Psoas muscle (tissue), 8 donors: ENCODE data around the gene PELO. TPM values are rescaled to one million over a fixed set of nuclear protein-coding genes. Genes with fewer than 3 reads are reported as not detected.
"Not testable (repeated sequence)": the region's sequence is repeated elsewhere in the genome, so short reads cannot be mapped to it uniquely, and the experiment has no call there.

Experiments
- ATAC-seq, 4 donors: fragments of 200-7000 bp; cut with Tn5 transposase; one replicate each; pipeline ENCODE4 v1.9.1; 2020; ENCODE audit warnings: moderate library complexity in 3 of 4, mild to moderate bottlenecking in 2 of 4
- DNase-seq, 2 donors: peaks; one replicate each; pipeline ENCODE4 v3.0.0-alpha.2; 2020
- H3K27ac ChIP-seq: fragments of 200-600 bp; one replicate; pipeline ENCODE4 v1.8.0; 2022
- H3K27me3 ChIP-seq, 3 donors: fragments of 200-600 bp in 1 of 3; one replicate each; pipeline versions ENCODE4 v1.6.1 to v1.8.0; 2013 to 2022; ENCODE audit warnings: low read length in 2 of 3, mild to moderate bottlenecking in 2 of 3, moderate library complexity in 1 of 3; ENCODE audit not compliant: insufficient read depth in 3 of 3
- H3K36me3 ChIP-seq, 2 donors: fragments of 200-600 bp in 1 of 2; one replicate each; pipeline versions ENCODE4 v1.6.1 to v1.8.0; 2013 to 2022; ENCODE audit warnings: low read depth in 1 of 2, mild to moderate bottlenecking in 1 of 2, moderate library complexity in 1 of 2; ENCODE audit not compliant: insufficient read depth in 1 of 2
- H3K4me1 ChIP-seq: fragments of 200-600 bp; one replicate; pipeline ENCODE4 v1.8.0; 2022
- H3K4me3 ChIP-seq: fragments of 200-600 bp; one replicate; pipeline ENCODE4 v1.8.0; 2022; ENCODE audit warnings: mild to moderate bottlenecking
- H3K9me3 ChIP-seq: fragments of 200-600 bp; one replicate; pipeline ENCODE4 v1.8.0; 2022
- WGBS, 3 donors: extraction: QIAGEN DNeasy Blood & Tissue Kit; methylation state at CpG; one replicate each; pipeline versions ENCODE4 v1.1.6 to v1.1.7; 2013; 5-methylcytosine and 5-hydroxymethylcytosine counted together
- intact Hi-C, 2 donors: fragments of 100-400 bp; cut with DNase I; formaldehyde crosslinking; loops; one replicate each; pipeline versions ENCODE4 v1.11.0 to v1.14.2; 2022
- polyA plus RNA-seq, 3 donors: library from polyadenylated mRNA; stranded (reverse); fragments of 200-250 nt; gene quantifications; one replicate each; pipeline ENCODE4 v1.2.3, GENCODE V29; 2013
- total RNA-seq, 4 donors: library from RNA; stranded (reverse); fragmentation: NEBNext Ultra II Directional in 2 of 4; extraction: Animal tissue kit (Norgen Biotek cat#: 25700) in 2 of 4; gene quantifications; one replicate each; pipeline versions ENCODE4 v1.2.1 to v1.2.4, GENCODE V29; 2021 to 2023
- TF ChIP-seq, protein P1 (sequence below): fragments of 200-600 bp; IDR thresholded peaks from one replicate; pipeline ENCODE4 v1.8.0; 2022; ENCODE audit warnings: antibody characterized with exemption
- donor health status: healthy with polysubstance abuse.
- donor health status: DM: no; HTN: no; CAD: no; lungs with moderate emphysema.
- donor health status: Bipolar disorder and iron deficiency.
- donor health status: healthy.
- donor health status: DM: yes; HTN: yes; CAD: no.
- donor health status: DM: no; HTN: no; CAD: no.
- donor health status: DM: no; HTN: no; CAD: no.
- donor health status: DM: yes; HTN: yes; CAD: no.

The PELO gene
- total and polyA plus RNA-seq, 7 donors, result 13.1 to 30.1 (median 25.6) TPM

DNA sequence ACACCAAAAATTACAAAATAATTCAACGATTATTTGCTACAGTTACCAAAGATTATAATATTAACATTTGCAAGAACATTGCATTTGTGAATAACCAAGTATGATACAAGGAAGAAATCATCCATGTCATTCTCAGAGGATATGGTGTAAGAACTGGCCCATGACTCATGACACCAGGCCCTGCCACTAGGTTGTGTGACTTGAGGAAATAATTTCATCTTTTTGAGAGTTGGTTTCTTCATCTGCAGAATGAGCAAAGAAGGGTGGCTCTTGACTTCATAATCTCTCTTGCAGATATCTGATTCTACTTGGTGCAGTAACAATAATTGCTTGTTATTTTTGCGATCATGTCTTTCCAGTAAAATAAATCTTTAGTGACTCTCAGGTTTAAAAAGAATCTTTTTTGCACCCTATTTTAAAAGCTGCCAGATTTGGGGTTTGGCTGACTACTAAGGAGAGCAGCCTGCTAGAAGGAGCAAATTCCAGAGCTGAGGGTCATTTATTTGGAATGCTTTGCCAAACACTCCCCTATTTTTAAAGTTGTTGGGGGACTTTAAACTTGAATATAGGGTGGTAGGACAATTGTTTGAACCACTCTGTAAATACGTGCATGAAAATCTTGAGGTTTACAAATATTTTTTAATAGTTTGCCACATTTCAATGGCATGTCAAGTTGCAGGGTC is 23.5 kb downstream of the PELO start:
- intact Hi-C loops, result no loop called here
- DNase-seq (no peak), ATAC-seq (peak in 1 of 4 donors; percentile 49)
- H3K4me3 ChIP-seq, result no peak overlapping the region
- H3K27me3 ChIP-seq, result no peaks in the 10 kb centered on the region
- H3K4me1 ChIP-seq, result peaks cover 23% of the 10 kb centered on the region
- H3K27ac ChIP-seq, result no peak overlapping the region
- TF ChIP-seq, protein P1, sequence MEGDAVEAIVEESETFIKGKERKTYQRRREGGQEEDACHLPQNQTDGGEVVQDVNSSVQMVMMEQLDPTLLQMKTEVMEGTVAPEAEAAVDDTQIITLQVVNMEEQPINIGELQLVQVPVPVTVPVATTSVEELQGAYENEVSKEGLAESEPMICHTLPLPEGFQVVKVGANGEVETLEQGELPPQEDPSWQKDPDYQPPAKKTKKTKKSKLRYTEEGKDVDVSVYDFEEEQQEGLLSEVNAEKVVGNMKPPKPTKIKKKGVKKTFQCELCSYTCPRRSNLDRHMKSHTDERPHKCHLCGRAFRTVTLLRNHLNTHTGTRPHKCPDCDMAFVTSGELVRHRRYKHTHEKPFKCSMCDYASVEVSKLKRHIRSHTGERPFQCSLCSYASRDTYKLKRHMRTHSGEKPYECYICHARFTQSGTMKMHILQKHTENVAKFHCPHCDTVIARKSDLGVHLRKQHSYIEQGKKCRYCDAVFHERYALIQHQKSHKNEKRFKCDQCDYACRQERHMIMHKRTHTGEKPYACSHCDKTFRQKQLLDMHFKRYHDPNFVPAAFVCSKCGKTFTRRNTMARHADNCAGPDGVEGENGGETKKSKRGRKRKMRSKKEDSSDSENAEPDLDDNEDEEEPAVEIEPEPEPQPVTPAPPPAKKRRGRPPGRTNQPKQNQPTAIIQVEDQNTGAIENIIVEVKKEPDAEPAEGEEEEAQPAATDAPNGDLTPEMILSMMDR, result no peak
- H3K36me3 ChIP-seq, result no peaks in the 10 kb centered on the region
- no peaks in the 10 kb centered on the region for H3K9me3 ChIP-seq
- 73 to 92% (median 88%) methylated on average over 3 of the region's 3 CpGs for WGBS, 3 donors

DNA sequence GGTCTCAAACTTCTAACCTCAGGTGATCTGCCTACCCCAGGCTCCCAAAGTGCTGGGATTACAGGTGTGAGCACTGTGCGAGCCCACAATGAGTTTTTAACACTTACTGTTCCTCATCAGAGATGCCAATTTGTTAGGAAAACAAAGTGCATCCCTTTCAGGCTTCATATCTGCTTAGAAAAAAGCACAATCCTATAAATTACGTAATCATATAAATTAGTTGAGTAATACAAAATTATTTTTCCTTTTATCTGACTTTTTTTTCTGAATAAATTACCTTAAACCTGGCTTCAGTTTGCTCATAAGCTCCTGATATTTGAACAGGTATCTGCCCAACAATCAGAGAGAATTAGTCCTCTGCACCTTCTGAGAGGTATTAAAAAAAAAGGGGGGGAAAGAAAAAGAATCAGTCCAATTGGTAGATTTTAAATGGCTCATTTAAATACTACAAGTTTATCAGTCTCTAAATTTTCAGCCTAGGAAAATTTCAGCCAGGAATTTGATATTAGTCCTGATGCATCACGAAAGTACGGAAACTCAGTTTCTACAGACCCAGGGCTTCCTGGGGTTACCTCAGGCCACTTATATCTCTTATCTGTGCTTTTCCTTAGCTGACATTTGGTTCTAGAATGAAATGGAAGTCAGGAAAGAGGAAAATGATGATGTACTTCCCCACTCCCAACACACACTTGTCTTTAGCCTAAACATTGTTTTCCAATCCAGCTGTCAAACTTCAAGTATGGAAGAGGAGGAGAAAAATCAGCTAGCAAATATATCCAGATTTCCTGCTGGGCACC is 26.8 kb downstream of the PELO start:
- no peaks in the 10 kb centered on the region for H3K9me3 ChIP-seq
- DNase-seq (no peak), ATAC-seq (no peak)
- no peak overlapping the region for H3K4me3 ChIP-seq
- intact Hi-C loops, result no loop called here
- 57 to 61% (median 60%) methylated on average over 4 of the region's 4 CpGs for WGBS, 3 donors
- H3K36me3 ChIP-seq, result no peaks in the 10 kb centered on the region
- H3K27me3 ChIP-seq, result no peaks in the 10 kb centered on the region
- H3K27ac ChIP-seq, result no peak overlapping the region
- TF ChIP-seq, protein P1, result no peak
- peaks cover 15% of the 10 kb centered on the region for H3K4me1 ChIP-seq

DNA sequence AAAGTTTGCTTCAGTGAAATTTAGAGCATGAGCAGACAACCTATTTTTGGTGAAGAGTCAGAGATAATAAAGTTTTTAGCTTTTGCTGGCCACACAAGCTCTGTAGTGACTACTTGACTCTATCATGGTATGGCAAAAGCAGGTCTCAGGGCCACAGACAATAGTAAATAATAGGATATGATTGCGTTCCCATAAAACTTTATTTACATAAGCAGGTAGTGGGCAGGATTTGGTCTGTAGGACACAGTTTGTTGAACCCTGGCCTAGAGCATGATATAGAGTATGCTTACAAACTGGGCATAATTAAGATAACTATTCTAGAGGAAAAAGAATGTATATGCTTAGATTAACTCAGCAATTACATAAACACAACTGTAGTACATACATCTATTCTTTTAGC is 30.1 kb downstream of the PELO start:
- 82 to 96% (median 83%) methylated on average over 1 of the region's 1 CpG for WGBS, 3 donors
- Histone ChIP-seq H3K4me3 (no peak overlapping the region), H3K27me3 (no peaks in the 10 kb centered on the region), H3K9me3 (no peaks in the 10 kb centered on the region), H3K36me3 (no peaks in the 10 kb centered on the region), H3K27ac (no peak overlapping the region), H3K4me1 (peaks cover 17% of the 10 kb centered on the region)
- DNase-seq (no peak), ATAC-seq (no peak)
- intact Hi-C loops, result no loop called here
- TF ChIP-seq, protein P1, result no peak

DNA sequence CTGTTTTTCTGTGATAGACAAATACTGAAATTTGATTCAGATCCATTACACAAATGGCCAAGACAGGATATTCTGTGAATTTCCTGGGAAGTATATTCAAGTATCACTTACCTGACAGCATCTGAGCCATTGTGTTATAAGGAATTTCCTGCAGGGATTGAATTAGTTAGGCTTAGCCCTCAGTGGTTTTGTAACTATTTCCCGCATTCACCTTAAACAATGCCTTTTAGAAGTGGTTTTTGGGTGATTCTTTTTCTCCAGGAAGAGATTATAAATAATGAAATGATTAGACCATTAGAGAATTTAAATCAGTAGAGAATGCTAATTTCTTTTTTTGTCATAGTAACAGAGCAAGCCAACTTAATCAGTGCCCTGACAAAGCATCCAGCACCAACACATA is 30.6 kb downstream of the PELO start:
- Histone ChIP-seq H3K36me3 (no peaks in the 10 kb centered on the region), H3K27ac (no peak overlapping the region), H3K4me1 (peaks cover 20% of the 10 kb centered on the region), H3K27me3 (no peaks in the 10 kb centered on the region), H3K9me3 (no peaks in the 10 kb centered on the region), H3K4me3 (no peak overlapping the region)
- TF ChIP-seq, protein P1, result no peak
- intact Hi-C loops, result no loop called here
- ATAC-seq, result no peak
- WGBS, 3 donors, result 74 to 84% (median 84%) methylated on average over 1 of the region's 1 CpG
- DNase-seq, result no peak

DNA sequence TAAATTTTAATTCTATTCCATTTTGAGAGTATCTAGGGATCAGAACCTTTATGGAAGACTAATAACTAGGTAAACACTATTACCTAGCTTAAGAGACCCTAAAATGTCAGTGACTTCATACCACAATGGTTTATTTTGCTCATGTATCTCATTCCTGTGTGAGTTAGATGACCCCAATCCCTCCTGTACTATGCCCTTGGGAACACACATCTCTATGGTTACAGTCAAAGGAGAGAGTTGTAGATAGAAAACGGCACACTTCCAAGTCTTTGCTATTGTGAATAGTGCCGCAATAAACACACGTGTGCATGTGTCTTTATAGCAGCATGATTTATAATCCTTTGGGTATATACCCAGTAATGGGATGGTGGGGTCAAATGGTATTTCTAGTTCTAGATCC is 31.1 kb downstream of the PELO start:
- WGBS, 3 donors, result 77 to 81% (median 78%) methylated on average over 3 of the region's 3 CpGs
- peaks cover 15% of the 10 kb centered on the region for H3K4me1 ChIP-seq
- H3K36me3 ChIP-seq, DNase-seq, ATAC-seq, H3K27me3 ChIP-seq, intact Hi-C loops, H3K9me3 ChIP-seq, H3K27ac ChIP-seq, H3K4me3 ChIP-seq: not testable (repeated sequence)
